ENCODE results near the gene ATXN7L1.

ATXN7L1 gene

GRCh38 chr7:105565190-105565589 is 311.2 kb downstream of the ATXN7L1 start:
- DNase-seq: no peak

- no peak for DNase-seq
Observed at GRCh38 chr7:105559926-105560325, 316.5 kb downstream of the ATXN7L1 start.
